ENCODE results near the gene GRIK4.

GRCh38 chr11:120514541-120515121, 3.1 kb downstream of the GRIK4 start:
- no peak for TF ChIP-seq GATA2 (IDR thresholded peaks at IDR 0.05; ENCODE audit: low read depth, low read length)
- TF ChIP-seq GATA3 (IDR thresholded peaks at IDR 0.05; ENCODE audit: low read depth, low read length) = no peak
